ENCODE results near the gene WWTR1.

WWTR1 gene

DNA sequence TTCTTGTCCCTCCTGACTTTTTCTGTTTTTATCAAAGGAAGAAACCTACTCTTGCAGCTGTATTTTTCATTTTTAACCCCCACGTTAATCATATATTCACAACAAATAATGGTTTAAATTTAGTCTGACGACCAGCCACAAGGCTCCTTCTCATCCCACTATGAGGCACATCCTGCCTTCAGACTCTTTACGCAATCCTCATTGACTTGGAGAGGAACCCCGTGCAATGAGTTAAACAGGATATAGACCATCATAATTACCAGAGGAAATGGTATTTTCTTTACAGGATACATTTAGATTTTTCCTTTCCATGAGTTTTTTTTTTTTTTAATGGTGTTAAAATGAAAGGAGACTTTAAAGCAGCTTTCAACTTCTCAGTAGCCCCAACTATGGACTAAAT lies 68.5 kb downstream of the WWTR1 start:
- DNase-seq = no peak

DNA sequence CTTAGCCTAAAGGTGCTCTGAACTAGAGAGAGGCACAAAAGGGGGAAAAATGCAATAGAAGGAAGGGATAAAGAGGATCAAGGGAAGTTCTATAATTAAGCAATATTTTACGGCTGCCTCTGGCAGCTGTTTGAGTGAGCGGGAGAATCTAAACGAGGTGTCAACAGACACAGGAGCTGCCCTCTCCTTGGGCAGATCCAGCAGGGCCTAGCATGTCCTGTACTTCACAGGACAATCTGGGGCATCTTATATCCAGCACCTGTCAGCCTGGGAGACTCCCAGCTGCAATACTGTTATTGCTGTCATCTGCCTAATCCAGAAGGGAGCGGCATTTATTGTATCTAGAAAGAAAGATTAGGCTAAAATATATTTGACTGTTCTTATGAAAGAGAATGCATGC lies 68.9 kb downstream of the WWTR1 start:
- no peak for DNase-seq

DNA sequence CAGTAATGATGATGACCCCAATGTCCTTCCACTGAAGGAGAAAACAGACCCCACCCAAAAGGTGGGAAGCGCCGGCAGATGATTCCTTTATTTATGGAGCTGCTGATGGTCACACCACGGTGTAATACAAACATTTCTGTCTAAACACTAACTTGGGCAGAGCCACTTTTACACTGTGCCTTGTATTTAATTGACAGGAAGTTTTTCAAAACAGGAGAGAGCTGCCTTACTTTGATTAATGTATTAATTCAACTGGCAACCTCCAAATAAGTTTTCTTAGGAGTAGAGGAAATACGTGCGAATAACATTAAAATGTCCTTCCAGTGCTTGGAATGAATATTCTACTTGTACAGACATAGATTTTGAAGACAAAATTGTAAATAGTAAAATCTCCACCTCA lies 70.4 kb downstream of the WWTR1 start:
- no peak for DNase-seq

DNA sequence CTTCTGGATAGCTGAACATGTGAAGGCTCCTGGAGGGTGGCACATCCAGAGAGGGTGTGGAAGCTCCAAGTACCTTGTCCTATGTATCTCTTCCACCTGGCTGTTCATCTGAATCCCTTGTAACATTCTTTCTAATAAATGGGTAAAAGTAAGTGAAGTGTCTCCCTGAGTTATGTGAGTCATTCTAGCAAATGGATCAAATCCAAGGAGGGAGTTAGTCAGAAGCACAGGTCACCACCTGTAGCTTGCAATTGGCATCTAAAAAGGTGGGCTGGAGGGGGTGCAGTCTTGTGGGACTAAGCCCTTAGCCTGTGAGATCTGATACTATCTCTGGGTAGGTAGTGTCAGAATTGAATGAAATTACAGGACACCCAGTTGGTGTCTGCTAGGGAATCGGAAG lies 71.0 kb downstream of the WWTR1 start:
- no peak for DNase-seq

DNA sequence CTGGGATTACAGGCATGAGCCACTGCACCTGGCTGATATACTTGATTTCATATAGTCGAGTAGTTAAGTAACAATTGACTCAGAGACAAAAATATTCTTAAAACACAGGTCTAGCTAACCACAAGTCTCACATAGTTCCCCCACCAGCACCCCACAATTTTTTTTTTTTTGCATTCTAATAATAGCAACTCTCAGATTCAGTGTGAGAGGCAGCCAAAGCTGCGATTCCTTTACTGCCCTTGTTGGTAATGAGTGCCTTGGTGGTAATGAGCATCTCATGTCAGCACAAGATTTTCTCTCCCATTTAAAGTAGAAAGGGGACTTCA lies 72.5 kb downstream of the WWTR1 start:
- DNase-seq = no peak

DNA sequence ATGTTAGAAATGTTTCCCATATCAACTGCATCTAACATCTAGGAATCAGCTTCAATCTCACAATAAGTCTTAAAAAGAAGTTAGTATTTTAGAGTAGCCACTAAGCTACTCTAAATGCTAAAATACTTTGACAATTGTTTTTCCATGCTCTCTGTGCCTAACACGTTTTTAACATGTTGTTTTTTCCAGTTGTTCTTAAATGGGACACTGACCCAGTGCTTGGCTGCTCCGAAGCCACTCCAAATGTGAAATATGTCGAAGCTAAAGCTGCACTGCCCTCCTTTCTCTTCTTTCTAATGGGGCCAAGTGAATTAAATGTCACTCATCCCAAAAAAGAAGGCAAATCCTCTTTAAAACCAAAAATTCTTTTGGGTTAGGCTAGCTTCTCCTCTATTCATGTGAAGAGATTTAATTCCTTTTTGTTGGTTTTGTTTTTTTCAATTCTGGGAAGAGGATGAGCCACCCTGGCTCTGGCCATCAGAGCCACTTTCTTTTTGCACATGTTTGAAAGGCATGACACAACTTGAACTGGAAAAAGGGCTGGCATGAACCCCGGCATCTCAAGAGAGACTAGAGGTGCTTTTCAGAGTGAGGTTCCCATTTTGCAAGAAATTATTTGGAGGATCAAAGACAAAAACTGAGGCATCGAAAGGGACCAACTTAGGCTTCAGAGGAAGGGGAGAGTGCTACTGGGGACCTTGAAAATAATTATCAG lies 73.7 kb downstream of the WWTR1 start:
- DNase-seq = no peak

DNA sequence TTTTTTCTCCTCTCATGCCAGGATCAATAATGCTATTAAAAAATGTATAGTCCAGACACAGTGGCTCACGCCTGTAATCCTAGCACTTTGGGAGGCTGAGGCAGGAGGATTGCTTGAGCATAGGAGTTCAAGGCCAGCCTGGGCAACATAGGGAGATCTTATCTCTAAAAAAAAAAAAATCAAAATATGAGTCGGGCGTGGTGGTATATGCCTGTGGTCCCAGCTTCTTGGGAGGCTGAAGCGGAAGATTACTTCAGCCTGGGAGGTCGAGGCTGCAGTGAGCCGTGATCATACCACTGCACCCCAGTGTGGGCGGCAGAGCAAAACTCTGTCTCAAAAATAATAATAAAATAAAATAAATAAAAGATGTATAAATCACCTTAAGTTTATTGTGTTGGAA lies 75.4 kb downstream of the WWTR1 start:
- no peak for DNase-seq

DNA sequence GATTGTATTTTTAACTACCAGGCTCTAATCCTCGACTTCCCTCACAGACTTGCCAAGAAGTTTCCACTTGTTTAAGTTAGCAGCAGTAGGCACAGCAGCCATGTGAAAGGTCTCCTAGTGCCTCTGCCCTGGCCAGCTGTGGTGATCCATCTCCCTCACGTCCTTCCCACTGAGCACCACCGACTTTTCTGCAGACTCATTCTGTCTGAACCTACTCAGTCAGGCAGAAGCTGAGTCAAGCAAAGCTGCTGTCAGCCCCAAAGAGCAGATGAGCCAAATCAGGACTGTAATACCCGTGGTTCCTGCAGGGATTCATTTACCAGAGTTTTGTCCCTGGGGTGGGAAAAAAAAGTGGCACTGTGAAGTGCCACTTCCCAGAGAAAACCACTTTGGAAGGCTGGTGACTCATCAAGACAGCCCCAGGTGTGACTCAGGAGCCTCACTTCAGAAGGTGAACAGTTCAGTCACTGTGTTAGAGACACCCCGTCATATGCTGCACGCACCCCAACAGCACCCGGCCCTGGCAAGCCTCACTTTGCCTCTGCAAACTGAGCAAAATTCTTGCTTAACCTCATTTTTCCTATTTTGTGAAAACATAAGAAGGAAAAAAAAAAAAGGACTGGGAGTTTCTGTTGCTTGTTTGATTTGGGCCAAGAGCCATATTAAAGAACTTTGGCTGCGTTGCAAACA lies 76.0 kb downstream of the WWTR1 start:
- DNase-seq = no peak

DNA sequence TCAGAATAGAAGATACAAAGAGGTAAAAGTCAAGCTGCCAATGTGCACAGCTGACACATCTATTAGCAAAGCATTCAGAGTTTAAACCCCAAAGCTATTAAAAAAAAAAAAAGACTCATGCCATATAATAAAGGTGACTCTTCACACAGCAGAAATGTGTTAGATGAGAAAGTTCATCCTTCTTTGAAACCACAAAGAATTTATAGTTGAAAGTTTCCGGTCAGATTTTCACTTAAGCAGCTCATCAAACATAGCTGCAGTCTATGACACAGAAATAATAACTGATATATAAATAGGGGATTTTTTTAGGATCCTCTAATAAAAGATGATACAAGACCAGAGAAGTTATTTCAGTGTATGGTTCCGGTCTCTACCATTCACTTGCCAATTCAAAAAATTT lies 76.6 kb downstream of the WWTR1 start:
- no peak for DNase-seq

DNA sequence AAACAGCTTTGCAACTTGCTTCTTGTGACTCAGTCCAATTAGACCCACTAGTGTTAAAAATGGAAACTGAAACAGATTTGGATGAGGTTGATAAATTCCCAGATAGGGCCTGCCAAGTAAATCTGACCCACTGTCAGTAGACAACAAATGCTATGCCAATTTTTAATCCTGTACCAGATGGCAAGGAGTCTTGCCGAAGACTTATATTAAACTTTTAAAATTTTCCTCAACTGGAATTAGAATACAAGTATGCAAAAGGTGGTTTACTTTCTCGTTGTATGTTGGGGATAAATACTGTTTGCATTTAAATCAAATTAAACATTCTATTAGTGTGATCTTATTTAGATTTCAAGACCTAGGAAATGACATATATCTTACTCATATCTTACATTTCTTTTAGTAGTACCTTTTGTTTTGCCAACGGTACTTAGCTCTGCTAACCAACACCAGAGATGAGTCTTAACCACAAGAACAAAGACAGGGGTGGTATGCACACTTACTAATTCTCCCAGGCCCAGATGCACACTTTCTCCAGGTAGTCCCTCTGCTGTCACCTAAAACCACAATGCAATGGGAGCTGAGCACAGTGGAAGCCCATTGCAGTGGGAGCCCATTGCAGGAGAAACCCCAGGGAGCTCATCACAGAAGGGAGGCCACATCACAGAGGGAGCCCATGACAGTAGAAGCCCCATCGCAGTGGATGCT lies 77.8 kb downstream of the WWTR1 start:
- DNase-seq = no peak

DNA sequence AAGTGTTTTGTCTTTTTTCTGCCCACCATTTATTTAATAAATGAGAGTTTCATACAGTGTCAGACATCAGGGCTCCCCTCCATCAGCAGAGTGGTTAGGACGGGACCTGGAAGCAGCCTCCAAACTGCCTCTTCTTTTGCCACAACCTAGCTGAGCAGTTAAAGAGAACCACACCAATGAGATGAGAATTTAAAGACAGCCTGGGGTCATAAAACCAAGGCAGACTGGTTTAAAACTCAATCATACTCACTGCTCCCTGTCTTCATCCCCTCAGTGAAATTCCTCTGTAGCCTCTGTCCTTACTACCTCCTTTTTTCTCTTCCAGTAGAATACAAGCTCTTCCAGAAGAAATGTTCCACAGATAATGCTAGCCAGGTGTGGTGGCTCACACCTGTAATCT lies 78.7 kb downstream of the WWTR1 start:
- no peak for DNase-seq

DNA sequence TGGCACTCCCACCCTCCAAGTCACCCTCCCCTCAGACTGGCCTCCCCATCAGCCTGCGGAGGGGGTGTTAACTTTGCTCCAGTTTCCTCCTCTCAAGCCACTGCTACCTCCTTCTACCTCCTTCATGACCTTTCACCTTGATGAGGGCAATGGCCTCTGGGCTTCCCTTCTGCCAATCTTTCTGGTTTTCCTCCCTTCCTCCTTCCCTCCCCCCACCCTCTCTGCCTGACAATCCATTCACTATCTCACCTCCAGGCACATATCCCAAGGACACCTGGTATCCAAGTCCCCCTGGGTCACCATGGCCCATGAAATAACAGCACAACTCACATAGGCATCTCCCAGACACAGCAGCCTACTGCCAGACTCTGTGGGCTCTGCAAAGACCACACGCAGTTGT lies 80.0 kb downstream of the WWTR1 start:
- no peak for DNase-seq

DNA sequence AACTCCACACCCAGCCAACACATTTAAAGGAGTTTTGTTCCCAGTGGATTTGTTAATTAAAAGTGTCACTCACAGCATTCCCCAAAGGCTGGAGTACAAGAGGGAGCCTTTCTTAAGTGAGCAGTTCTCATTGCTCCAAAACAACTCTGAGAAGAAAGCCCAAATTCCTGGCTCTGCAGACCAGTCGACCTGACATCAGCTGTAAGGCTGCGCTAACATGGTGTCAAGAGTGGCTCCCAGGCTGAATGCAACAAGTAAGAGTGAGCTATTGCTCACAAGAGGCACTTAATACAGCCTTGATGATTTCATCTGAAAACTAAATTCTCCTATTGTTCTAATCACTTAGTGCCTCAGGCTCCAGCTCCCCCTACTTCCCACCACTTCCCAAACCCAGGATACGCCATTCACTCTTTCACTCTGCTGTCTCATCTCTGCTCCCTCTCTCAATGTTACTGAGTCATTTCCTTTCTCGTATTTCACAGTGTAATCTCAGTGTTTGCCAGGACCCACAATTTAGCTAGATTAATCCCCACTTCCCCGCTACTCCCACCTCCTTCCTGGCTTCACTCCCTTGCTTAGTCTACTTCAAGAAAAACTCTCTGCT lies 81.8 kb downstream of the WWTR1 start:
- DNase-seq = no peak

DNA sequence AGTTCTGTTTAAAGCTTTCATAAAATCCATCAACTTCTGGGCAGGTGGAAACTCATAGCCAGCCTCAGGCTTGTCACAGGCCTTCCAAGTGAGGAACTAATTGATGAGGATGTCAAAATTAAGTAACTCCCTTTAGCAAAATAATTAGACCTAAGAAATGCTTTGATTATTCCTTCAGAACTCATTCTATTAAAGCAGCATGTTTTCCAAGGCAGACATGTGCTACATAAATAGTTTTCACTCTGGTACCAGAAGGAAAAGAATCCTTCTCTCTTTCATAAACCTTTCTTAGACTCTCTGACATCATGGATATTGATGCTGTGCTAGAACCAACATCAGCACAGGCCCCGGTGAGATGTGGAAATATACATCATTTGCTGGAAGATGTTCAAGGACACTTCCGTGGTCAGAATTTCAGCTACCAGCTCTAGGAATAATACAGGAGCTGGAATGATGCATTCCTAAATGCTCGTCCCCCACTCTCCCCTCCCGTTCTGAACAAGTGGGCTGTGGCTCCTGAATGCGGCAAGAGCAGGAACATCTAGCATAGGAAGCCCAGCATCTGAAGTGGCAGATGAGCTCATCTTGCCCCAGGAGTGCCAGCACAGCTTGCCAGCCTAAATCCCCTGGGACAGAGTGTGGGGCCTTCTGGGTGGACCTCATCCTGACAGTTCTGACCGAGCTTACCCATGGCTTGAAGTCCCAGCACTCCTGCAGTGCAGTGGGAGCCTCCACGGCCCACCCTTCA lies 82.4 kb downstream of the WWTR1 start:
- no peak for DNase-seq

DNA sequence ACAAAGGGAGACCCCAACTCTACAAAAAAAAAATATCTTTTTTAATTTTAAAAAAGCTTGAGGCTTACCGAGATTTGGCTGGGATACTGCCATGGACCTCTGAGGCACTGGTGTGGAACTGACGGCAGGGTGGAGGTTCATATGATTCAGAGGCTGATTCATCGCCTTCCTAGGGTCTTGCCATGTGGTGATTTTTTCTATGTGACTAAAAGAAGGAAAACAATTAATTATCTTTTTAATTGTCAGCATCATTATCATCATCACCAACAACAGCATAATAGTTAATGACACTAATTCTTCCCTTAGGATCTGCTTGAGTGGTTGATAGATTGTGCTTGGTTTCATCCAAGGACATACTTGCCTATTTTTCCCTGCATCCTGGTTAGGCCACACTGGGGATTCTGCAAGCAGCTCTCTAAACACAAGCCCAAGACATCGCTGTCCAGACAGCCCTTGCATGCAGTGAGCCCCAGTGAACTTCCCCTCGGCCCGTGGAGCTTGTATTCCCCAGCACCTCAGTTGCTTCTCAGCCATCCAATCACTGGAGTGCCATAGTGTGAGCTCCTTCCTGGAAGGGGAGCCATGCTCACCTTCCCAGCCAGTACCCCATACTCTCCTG lies 84.9 kb downstream of the WWTR1 start:
- no peak for DNase-seq

DNA sequence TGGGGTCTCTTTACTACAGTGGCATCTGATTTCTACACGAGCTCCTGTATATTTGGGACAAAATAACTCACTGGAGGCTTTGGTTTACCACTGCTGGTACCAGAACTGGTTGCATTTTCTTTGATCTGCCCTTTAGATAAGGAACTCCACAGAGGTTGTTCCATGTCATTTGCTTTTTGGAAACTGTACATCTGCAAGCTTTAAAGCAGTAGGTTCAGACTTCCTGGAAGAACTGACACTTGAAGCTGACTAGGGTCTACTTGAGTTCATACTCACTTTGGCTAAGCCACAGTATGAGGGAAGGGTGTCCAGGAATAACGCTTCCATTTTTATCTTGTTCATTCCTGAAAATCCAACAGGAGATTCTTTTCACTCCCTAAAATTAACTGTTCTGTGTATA lies 86.4 kb downstream of the WWTR1 start:
- DNase-seq = no peak

DNA sequence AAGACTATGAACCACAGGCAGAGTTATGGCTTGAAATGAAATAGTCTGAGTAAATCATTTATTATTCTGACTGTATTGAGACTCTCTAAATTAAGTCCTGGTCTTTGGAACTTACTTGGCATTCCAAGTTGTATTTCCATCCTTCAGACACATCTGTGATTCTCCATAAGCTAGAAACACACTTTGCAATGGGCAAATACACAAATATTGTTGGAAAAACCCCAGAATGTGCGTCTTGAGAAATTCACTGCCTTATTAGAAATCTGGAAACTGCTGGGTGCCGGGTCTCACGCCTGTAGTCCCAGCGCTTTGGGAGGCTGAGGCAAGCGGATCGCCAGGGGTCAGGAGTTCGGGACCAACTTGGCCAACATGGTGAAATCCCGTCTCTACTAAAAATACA lies 87.8 kb downstream of the WWTR1 start:
- DNase-seq = no peak

DNA sequence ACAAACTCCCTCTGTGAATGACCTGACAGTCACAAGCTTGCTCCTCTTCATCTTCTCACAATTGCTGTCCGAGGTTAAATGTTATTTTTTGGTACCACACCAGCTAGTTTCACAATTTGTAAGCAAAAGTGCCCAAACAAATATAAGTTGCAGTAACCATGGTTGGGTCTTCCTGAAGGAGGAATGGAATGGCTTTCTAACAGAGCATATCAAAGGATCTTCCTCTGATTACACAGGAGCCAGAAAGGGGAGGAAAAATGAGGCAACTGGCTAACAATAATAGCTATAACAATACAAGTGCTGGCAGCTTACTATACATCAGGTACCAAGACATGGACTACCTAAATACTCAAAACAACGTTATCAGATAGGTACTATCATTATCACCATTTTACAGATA lies 90.4 kb downstream of the WWTR1 start:
- no peak for DNase-seq

DNA sequence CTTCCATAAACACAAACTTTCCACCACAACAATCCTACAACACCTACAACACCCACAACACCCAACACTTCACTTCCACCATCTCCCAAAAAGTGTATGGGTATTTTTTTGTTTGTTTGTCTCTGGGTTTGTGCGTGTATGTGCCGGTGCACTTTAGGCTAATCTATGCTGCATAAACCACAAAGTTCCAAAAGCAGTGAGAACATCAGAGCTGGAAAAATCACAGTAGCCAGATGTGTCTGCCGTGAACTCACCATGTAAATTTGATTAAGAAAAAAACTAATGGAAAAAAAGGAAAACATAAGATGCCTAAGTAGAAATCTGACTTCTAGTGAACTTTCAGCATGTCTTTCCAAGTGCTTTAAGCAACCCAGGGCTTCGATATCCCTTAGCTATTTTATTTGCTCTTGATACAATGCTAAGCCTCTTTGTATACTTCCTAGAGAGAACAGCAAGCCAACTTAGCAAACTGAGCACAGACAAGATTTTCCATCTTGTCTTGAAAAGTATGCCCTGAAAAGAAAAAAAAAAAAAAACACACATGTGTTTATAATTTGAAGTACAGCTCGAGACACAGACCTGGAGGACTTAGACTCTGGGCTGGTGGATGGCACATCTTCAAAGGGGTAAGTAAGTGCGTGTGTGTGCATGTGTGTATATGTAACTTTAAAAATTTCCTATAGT lies 91.4 kb downstream of the WWTR1 start:
- no peak for DNase-seq

DNA sequence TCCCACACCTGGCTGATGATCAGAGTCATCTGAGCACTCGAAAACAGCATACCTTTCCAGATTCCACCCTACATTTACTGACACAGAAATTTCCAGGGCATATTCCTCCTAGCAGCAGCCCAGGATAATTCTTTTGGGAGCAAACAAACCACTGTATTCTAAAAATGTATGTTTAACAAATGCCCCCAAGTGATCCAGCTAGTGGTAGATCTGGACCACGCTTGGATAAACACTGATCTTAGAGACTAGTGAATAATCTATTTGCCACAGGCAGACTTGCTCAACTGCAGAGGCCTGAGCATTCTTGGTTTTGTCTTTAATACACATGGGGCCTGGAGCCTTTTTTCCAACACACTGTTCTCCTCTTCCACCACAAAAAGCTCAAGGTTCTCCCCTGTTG lies 93.7 kb downstream of the WWTR1 start:
- DNase-seq = no peak

DNA sequence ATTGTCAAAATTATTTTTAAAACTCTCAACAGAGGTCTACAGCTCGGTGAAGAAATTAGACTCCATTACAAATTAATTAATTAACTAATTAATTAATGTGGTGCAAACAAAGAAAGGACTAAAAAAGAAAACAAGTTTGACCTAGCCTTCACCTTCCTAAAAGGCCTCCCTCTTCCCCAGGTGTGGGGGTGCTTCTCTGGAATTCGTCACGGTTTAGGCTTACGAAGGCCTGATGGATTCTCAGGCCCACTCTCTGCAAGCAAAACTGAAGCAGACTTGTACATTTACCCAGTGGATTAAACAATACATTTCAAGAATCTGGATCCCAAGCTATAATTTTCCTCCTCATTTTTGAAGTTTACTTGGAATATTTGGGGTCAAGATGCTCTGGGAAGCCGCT lies 94.7 kb downstream of the WWTR1 start:
- DNase-seq = no peak

DNA sequence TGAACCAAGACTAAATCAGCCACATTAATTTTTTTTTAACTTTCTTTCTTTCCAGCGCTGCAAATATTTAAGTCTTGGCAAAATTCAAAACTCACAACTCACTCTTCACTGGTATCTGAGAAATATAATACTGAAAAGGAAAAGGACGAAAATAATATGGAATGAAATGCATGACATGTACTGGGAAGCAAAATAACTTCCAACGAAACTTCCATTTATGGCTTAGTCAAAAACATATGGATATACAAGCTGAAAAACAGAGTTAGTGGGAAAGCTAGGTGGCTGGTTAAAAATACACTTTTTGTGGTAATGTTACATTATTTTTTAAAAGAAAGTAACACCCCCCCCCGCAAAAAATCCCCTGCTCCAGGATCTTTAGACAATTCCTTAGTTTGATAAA lies 97.2 kb downstream of the WWTR1 start:
- DNase-seq = no peak

All from CD4-positive, alpha-beta T cell treated with Interferon alpha-2 for 1 hour (primary cell).